Right kidney (tissue), 1 donor: ENCODE measurements around the gene MAP7D3.

Source experiments
- DNase-seq: peaks from one replicate; pipeline ENCODE4 v3.0.0-alpha.2; 2016

MAP7D3 gene

DNA sequence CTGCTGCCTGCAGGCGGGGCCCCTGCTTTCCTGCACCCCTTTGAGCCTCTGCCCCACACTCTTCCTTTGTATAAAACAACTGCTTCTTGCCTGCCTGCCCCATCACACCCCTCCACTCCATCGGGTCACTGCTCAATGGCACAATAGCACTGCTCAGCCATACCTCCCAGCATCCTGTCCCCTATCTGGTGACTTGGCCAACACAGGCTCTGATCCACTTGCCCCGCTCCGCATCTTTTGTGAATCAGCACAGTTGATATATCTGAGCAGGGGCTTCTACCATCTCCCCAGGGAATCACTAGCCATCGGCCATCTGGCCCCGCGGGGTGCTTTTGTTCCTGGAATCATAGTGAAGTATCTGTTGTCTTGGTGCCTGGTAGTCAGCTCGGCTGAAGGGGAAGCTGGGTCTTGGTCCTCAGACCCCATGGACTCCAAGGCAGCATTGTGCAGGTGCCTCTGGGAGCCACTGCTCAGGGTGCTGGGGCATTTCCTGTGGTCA lies 45.3 kb downstream of the MAP7D3 start:
- no peak for DNase-seq

DNA sequence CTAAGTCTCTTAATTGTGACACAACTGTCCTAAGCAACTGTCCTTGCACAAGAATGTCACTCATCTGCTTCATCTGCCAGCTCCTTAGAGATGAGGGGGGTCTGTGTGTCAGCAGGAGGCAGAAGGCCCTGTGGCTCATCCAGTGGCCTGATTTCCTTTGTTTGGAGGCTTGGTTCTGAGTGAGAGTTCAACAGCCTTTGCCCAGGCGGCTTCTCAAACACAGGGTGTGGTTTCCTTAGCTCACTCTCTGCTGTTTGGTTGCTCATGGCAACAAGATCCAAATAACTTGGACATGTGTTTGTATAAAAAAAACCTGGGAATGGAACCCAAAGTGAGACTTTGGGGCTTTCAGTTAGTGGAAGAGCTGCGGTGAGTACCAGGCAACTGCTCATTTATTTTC lies 46.6 kb downstream of the MAP7D3 start:
- no peak for DNase-seq

DNA sequence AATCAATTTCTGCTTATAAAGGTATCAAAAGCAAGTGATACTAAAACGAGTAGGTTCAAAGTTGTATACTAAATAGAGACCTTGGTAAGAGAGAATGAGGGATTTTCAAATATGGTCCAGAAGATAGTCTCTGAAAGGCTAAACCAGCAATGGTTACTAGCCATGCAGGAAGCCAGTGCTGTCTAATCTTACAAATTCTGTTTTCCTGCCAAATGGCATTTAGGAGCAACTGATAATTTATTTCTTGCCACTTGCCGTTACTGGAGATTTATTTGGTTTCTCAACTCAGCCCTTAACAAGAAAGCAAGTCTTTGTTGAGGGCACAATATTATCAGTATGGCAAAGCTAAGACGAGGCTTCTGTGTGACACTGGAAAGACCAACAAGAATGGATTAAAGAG lies 47.2 kb downstream of the MAP7D3 start:
- DNase-seq, result no peak

DNA sequence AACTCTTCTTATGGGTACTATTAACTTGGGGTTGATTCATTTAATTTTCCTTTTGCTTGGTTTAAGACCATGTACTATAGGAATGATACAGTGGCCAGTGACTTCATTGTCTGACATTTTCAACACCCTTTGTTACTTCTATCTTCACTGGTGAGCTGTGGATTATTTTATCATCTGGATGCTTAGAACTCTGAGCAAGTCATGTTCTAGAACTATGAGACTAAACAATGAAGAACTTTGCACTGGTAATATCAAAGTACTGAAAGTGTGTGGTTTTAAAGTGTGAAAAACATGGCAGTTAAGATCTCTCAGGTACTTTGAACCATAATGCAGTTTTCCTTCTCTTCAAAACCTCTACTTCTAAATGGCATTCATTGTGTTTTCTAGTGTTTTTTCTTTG lies 47.8 kb downstream of the MAP7D3 start:
- no peak for DNase-seq

DNA sequence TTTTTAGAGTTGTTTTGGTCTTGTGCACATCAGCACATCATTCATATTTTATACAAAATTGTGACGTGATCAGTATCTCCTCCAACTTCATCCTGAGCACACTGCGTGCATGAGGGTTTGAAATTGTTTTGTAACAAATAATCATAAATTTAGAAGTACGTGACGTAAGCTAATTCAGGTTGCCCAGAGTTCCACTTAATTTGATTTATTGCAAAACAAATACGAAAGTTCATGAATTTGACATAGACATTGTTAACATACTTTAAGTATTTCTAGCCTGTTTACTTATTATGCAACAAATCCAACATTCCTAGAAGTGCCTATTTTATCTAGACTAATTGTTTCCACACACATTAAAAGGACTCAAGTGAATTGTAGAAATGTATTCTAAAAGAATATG lies 48.3 kb downstream of the MAP7D3 start:
- DNase-seq, result no peak

DNA sequence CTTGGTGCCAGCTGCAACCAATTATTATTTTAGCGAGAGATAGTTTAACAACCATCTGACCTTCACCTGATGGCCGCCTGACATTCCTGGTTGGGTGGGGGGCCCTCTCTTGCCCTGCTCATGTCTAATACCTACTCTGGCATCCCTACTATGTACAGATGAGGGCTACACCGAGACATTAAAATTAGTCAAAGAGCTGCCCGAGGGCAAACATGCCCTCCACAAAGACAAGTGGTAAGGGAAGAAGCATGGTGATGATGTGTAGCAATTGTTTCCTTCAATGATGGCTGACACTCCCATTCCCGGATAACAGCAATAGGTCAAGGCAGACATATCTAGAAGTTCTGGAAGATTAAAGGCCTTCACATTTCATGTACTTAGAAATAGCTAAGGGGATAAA lies 49.6 kb downstream of the MAP7D3 start:
- no peak for DNase-seq

DNA sequence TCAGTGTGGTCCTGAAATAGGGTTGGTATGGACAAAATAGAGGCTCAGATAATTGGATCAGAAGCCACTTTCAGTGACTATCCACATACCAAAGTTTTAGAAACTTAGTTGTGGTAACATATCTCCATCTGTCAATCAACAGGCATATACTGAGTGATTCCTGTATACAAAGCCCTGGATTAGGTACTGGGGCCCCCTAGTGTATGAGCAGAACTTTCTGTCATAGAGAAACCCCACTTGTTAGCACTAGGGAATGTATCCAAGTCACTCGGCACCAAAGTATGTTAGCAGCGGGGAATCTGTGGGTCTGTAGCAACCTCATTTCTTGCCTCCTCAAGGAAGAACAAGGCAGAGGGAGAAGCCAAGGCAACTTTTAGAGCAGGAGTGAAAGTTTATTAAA lies 50.7 kb downstream of the MAP7D3 start:
- DNase-seq, result no peak

DNA sequence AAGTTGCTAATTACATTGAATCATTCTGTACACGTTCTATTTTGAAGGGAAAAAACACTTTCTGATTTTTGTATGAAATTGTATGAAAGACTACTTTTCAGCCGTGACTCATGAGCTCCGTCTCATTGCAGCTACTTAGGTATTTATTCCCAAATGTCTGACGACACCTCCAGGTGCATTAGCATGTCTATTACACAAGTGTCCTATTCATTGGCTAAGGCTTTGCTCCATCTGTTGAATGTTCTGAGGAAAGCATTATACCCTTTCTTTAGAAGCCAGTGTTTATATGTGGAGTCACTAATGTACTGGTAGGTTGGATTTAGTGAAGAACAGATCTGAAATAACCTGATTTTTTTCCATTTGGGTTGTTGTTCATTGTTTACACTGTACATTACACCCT lies 51.8 kb downstream of the MAP7D3 start:
- no peak for DNase-seq

DNA sequence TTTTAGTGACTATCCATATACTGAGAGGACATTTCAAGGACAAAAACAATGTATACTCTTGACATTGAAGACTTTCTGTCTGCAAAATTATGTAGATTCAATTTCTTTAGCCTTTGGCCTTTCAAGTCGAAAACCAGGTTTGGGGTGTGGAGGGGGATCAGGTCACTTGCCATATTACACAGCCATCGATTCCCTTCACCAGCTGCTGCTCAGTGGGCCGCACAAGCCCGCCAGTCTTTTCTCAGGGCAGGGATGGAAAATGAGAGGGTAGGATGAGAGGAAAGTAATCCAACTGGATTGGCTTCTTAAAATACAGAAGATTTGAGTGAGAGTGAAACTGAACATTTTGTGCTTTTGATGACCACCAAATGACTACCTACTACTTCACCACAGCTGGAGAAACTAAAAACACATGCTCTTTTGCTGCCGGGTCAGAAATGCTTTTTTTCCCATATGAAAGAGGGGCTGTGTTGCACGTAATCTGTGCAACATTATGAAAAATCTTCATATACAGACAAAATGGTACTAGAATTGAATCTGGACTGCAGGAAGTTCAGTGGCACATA lies 52.4 kb downstream of the MAP7D3 start:
- no peak for DNase-seq

DNA sequence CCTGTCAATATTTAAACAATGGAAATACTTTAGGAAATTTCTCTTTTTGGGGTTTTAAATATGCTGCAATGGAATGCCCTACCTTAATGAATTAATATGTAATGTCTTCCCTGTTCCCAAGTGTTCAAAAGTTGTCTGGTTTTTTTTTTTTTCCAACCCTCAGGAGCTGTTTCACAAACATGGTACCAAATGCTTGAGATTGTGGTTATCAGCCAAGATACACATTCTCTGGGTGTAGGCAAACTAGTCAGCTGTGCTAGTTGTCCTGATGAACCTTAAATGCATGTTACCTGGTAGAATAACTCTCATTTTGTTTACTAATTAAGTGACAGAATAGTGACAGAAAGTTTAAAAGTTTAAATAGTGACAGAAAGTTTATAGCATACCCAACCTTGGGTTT lies 53.2 kb downstream of the MAP7D3 start:
- no peak for DNase-seq

DNA sequence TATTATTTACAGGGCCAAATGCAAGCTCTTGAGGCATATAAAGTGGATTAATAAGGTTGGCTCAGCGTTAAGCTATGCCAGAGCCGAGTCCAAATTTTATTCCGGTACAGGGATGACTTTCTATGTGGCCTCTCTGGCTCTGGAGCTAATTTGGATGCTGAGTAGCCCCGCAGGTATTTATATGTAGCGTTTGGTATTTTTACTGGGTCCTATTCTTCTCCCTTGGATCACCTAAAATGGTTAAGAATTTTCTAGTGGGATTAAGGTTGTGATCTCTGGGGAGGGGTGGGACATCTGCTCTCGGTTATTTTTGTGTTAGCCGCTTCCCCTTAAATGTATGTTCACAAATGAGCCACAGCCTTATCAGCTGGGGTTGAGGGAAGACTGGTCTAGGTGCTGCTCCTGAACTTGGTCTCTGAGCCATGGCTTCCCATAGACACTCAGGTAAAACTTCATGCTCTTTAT lies 54.5 kb downstream of the MAP7D3 start:
- DNase-seq, result no peak

DNA sequence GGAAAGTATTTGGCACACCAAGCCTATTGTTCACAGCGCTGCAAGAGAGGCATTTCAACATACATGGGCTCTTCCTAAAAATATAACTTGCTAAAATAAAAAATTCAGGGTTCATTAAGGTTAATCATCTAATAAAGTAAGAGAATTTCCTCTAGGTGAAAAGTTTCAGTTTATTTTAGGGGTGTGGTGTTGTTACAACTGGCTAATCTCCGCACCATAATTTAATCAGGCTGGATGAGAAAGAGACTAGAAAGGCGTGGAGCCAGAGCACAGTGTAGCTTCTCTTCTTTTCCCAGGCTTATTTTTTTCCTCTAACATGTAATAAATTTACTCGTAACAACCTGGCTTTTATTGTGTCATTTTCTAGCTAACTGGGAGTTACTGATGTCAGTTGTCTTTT lies 56.0 kb downstream of the MAP7D3 start:
- DNase-seq, result no peak

DNA sequence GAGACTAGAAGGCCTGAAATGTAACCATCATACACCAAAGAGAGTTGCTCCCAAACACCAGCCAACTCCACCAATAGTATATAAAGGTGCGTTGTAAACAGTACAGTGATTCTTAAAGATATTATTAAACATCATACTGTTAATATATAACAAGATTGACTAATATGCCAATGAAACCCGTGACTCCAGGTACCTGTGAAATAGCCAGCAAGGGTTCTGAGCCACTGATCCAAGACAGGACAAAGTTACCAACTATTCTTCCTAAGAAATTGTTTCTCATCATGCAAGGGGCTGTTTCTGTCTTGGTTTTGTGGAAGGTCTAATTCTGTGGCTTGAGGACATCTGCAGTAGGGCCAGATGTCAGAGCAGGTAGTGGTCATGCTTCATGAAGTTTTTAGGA lies 56.7 kb downstream of the MAP7D3 start:
- no peak for DNase-seq

DNA sequence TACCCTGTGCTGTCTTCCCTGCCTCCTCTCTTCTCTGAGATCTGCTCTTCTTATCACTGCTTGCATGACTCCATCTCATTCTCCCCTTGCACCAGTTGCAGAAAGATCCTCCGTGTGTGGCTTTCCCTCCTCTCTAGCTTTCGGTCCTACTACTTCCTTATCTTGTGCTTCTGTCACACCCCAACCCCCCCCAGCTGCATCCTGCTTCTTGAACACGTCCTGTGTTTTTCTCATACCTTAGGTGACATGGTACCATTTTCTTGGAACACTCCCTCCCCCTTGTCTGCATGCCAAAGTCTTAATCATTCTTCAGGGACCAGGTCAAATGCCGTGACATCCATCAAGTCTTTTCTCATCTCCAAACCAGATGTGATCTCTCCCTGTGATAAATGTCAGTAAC lies 57.4 kb downstream of the MAP7D3 start:
- DNase-seq, result no peak

DNA sequence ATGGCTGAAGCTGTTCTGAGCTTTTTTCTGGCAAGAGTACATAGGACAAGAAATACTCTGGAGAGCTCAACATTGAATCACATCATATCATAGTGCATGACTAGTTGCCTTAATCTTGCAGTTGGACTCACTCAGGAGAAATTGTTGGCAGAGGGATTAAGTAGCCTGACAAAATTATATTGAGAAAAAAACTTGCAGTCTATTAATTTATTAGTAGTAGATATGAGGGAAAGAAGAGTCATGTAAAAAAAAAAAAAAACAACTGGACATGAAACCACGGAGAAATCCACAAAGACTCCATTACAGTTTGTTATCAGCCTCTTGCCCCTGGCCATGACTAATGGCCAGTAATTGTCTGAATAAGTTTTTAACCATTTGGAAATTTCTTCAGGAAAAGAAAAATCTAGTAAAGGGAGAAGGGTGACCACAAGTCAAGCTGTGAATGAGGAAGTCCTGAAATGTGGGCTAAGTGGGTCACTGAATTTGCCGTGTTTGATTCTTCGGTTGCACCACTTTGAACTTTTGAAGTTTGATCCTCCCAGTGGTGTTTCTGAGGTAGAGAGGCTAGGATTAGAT lies 58.3 kb downstream of the MAP7D3 start:
- DNase-seq, result no peak

DNA sequence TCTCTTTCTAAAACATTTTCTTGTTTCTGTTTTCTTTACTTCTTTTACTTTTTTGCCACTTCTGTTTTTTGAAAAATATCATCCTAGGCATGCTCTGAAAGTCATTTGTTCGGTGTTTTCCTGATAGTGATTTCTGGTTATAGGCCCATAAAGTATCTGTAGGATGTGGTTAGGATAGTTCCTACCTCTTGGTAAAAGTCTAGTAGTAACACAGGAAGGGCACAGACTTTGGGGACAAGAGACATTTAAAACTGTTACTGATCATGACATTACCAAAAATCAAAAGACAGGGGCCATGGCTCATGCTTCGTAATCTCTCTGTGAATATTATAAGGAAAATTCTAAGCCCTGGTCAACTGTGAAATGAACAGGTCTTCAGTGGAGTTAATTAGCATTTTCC lies 59.1 kb downstream of the MAP7D3 start:
- DNase-seq, result no peak

DNA sequence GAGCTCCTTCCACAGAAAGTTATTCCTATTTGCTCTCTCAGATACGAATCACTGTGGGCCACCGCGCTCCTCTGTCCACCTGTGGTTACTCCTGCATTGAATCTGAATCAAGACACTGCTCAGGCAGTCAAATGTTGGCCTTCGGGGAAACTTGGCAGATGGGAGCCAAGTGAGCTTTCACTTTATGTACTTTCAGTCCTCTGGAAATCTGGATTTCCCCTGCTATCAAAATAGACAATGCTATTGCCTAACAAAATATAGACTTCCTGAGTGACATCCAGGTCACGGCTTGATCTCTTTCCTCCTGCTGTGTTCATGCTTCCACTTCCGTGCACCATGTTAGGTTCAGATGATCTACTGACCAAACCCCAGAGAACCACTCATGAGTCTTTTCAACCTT lies 60.0 kb downstream of the MAP7D3 start:
- DNase-seq, result no peak

DNA sequence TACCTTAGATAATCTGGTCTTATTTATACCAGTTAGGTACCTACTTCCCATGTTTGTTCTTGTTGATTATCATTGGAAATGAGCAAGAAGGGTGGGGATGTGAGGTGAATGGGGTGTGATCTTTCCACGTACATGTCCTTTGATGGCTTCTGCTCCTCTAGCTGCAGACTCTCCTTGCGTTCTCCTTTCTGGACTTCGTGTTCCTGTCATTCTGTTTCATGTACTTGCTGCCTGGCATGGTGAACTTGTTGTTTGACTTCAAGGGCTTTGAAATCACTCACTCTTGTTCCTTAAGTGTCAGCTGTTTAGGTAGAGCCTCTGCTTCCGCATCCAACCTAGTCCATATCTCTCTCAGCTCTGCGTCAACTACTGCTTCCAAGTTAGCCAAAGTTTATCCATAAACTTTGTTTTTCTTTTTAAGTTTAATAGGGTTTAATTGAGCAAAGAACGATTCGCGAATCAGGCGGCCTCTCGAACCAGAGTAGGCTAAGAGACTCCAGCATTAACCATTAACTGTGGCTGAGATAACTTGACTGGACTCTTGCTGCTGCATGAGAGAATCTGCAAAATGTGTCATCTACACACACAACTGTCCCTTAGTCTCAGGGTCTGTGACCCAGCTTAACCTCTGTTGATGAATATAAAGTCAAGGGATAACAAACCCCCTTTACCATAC lies 61.0 kb downstream of the MAP7D3 start:
- DNase-seq, result no peak

DNA sequence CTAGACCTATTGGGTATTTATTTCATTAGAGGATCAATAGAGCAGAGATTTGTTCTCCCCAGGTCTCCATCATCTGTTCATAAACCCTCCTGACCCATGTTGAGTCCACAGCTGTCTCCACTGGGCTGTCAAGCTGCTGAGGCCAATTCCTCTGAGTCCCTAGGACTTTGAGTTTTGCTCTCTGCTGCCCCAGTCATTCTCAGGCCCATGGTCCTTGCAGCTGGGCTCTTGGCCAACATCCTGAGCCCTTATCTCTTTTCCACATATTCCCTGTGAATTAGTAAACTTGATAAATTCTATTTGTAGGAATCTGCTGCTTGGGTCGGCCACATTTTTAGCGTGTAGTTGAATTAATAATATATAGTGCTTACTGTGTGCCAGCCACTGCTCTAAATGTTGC lies 62.0 kb downstream of the MAP7D3 start:
- no peak for DNase-seq

DNA sequence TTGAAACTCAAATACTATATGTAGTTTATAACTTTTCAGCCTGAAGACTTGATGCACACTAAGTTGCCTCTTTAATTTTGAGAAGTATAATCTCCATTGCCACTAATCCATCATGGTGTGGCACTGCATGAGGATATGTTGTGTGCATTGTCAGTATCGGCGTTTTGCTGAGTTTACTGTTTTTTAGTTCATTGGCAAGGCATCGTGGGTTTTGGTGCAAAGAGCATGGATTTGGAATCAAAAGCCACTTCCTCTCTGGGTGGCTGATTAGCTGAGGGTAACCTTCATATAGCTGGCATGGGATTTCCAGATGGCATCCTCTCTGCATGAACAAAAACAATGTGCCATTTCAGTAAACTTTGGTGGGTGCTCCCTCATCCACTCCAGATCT lies 65.2 kb downstream of the MAP7D3 start:
- DNase-seq, result no peak

DNA sequence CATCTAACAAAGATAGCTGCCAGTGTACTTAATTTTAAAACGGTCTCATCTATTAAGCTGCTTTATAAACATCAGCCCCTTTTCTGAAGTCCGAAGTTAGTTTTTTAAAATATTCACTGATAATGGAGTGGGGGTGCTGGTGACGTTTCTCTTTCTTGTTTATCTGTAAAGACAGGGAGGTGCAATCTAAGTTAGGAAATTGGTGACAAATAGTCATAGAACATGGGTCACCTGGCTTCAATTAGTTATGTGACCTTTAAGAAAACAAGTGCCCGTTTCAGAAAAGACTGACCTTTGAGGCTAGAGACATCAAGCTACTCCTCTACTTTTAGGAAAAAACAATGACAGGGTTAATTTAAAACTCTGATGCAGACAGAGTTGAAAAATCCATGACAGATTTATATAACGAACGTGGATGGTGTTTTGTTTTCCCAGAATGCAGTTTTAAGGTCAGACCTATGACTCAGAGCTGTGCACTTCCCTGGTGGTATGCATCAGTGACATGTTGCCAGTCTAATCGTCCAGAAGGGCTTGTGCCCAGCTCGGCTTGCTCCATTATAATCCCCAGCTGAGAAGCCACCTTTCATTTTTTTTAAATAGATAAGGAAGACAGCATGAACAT lies 65.7 kb downstream of the MAP7D3 start:
- no peak for DNase-seq

DNA sequence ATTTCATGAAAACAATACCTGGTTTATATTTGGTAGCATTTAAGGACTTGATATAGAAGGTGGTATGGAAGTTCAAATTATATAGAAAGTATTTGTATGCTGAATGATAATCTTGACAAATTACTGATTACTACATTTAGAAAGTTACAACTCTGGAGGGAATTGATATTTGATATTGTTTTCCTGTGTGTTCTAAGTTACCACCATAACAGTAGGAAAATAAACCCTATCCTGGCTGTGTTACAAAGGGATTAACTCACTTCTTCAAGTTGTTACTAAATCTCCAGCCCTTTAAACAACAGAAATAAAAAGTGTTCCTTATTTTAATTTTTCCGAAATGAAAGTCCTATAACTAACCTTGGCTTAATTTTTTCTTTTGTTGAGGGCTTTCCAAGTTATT lies 67.3 kb downstream of the MAP7D3 start:
- DNase-seq, result no peak

DNA sequence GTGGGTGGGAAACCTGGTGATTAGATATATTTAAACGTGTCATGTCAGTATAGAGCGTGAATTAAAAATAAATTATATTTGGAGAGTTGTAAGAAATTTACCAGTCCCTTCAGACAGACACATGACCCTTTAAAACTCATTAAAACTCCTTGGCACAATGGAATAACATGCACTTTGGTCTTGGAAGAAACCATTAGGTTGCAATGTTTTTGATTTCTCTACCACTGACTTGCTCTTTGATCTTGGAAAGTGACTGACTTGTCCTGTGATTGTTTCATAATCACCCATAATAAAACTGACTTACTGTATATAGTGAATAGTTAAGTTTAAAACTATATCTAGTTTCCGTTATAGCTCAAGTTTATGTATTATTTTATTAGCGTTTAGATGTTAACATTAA lies 68.0 kb downstream of the MAP7D3 start:
- DNase-seq, result no peak

DNA sequence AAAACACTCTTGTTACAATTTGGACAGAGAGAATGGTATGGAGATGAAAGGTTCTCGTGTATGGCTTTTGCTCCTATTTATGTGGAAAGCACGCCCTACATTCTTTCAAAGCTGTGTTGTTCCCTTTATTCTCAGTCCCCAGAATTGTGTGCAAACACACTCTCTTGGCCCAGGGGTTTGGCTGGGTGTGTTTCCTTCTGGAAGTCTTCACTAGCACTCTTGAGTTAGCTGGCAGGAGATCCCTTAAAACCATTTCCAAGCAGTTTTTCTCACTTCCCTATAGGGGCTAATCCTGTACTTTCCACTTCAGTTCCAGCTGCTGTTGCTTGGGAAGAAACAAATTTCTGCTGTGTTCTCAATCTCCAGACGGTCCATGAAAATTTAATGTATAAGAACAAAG lies 68.8 kb downstream of the MAP7D3 start:
- no peak for DNase-seq
